Measurements from ENCODE around the gene UGCG. TPM values are rescaled to one million over a fixed set of nuclear protein-coding genes. Genes with fewer than 3 reads are reported as not detected.

The UGCG gene
- total RNA-seq, 1 experiment from 2014 or later = 46.0 TPM

DNA sequence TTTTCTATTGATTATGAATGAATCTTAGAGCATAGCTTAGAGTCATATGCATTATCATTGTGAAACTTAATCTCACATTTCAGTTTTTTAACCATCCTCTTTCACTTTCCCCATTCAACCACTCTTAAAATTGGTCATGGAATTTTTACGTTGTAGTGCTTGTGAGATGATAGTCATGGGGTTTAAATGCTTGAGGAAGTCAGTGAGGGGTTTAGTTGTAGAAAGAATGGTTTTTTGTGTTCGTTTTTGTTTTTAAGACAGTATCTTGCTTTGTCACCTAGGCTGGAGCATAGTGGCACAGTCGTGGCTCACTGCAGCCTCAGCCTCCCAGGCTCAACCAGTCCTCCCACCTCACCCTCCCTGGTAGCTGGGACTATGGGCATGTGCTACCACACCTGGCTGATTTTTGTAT is 19.6 kb downstream of the UGCG start:
- ChIA-PET CTCF (interaction anchor here (0.6 kb wide), 1 partner anchor 1743 kb away, joined by 10 read pairs; no protein-coding TSS in a partner anchor), POLR2A (interaction anchor here (0.6 kb wide), 1 partner anchor 11 kb away, joined by 5 read pairs; no protein-coding TSS in a partner anchor)
- ATAC-seq (no peak), DNase-seq (ENCODE audit: low read depth, low spot score) (no peak)
- Histone ChIP-seq H3K4me3 (ENCODE audit: low read depth in 2 of 2, low read length in 2 of 2) (no peak overlapping the region), H3K9me3 (ENCODE audit: control insufficient read depth, insufficient read depth, low read depth, low read length) (no peaks in the 10 kb centered on the region), H3K4me1 (ENCODE audit: control insufficient read depth, insufficient read depth, low read length) (peaks cover 41% of the 10 kb centered on the region), H3K27ac (ENCODE audit: low read length) (peak overlapping the region; percentile 52; the same call in 1 of the 2 replicates), H3K36me3 (ENCODE audit: control insufficient read depth, insufficient read depth, low read length) (peaks cover 2% of the 10 kb centered on the region; the same call in 1 of the 2 replicates), H3K27me3 (ENCODE audit: control insufficient read depth, insufficient read depth, low read length) (no peaks in the 10 kb centered on the region)
- in situ Hi-C loops (cut with HindIII; ENCODE audit: low pct_unique_long_range_greater_than_20kb, low sequenced_read_pairs) = no loop called here
- TF ChIP-seq, protein P1, sequence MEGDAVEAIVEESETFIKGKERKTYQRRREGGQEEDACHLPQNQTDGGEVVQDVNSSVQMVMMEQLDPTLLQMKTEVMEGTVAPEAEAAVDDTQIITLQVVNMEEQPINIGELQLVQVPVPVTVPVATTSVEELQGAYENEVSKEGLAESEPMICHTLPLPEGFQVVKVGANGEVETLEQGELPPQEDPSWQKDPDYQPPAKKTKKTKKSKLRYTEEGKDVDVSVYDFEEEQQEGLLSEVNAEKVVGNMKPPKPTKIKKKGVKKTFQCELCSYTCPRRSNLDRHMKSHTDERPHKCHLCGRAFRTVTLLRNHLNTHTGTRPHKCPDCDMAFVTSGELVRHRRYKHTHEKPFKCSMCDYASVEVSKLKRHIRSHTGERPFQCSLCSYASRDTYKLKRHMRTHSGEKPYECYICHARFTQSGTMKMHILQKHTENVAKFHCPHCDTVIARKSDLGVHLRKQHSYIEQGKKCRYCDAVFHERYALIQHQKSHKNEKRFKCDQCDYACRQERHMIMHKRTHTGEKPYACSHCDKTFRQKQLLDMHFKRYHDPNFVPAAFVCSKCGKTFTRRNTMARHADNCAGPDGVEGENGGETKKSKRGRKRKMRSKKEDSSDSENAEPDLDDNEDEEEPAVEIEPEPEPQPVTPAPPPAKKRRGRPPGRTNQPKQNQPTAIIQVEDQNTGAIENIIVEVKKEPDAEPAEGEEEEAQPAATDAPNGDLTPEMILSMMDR (IDR thresholded peaks at IDR 0.05) = no peak
- intact Hi-C loops (cut with micrococcal nuclease; ENCODE audit: unreplicated experiment) = no loop called here
- TSS peak; percentile 33 for BruUV-seq (replicated peaks)

DNA sequence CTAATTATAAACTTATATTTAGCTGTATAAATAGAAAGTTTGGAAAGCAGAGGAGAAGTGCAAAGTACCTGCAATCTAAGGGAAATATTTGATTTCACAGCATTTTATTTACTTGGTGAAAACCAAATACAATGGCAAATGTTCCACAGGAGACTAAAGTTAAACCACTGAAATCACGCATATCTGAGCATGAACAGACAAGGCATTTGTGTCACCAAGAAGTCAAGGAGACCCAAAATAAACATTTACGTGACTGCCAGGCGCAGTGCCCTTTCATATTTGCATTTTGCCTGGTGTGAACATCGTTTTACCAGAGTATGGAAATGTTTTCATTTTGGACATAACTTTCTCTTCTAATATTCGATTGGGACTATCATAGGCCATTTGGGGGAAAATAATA is 20.6 kb downstream of the UGCG start:
- H3K36me3 ChIP-seq (ENCODE audit: control insufficient read depth, insufficient read depth, low read length) = peaks cover 2% of the 10 kb centered on the region; the same call in 1 of the 2 replicates
- ATAC-seq (no peak), DNase-seq (ENCODE audit: low read depth, low spot score) (no peak)
- in situ Hi-C loops (cut with HindIII; ENCODE audit: low pct_unique_long_range_greater_than_20kb, low sequenced_read_pairs) (no loop called here), intact Hi-C loops (cut with micrococcal nuclease; ENCODE audit: unreplicated experiment) (no loop called here)
- peaks cover 44% of the 10 kb centered on the region for H3K4me1 ChIP-seq (ENCODE audit: control insufficient read depth, insufficient read depth, low read length)
- POLR2A ChIA-PET = no interaction called here
- CTCF ChIA-PET = no interaction called here
- H3K4me3 ChIP-seq (ENCODE audit: low read depth in 2 of 2, low read length in 2 of 2) = no peak overlapping the region
- H3K9me3 ChIP-seq (ENCODE audit: control insufficient read depth, insufficient read depth, low read depth, low read length) = no peaks in the 10 kb centered on the region
- TF ChIP-seq, protein P1 (IDR thresholded peaks at IDR 0.05) = no peak
- TF ChIP-seq POLR2AphosphoS5 (IDR thresholded peaks at IDR 0.05; ENCODE audit: low read depth, low read length) (no peak), TCF7L2 (IDR thresholded peaks at IDR 0.05; ENCODE audit: low read depth, low read length) (no peak), SIN3A (IDR thresholded peaks at IDR 0.05; ENCODE audit: borderline replicate concordance, insufficient read depth, low read depth, low read length) (no peak)
- TF ChIP-seq, protein P2, sequence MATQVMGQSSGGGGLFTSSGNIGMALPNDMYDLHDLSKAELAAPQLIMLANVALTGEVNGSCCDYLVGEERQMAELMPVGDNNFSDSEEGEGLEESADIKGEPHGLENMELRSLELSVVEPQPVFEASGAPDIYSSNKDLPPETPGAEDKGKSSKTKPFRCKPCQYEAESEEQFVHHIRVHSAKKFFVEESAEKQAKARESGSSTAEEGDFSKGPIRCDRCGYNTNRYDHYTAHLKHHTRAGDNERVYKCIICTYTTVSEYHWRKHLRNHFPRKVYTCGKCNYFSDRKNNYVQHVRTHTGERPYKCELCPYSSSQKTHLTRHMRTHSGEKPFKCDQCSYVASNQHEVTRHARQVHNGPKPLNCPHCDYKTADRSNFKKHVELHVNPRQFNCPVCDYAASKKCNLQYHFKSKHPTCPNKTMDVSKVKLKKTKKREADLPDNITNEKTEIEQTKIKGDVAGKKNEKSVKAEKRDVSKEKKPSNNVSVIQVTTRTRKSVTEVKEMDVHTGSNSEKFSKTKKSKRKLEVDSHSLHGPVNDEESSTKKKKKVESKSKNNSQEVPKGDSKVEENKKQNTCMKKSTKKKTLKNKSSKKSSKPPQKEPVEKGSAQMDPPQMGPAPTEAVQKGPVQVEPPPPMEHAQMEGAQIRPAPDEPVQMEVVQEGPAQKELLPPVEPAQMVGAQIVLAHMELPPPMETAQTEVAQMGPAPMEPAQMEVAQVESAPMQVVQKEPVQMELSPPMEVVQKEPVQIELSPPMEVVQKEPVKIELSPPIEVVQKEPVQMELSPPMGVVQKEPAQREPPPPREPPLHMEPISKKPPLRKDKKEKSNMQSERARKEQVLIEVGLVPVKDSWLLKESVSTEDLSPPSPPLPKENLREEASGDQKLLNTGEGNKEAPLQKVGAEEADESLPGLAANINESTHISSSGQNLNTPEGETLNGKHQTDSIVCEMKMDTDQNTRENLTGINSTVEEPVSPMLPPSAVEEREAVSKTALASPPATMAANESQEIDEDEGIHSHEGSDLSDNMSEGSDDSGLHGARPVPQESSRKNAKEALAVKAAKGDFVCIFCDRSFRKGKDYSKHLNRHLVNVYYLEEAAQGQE (IDR thresholded peaks at IDR 0.05; ENCODE audit: insufficient read depth in 1 of 2, low read depth in 2 of 2, low read length in 1 of 2) = no peak
- no peaks in the 10 kb centered on the region for H3K27me3 ChIP-seq (ENCODE audit: control insufficient read depth, insufficient read depth, low read length)
- BruUV-seq (replicated peaks) = TSS peak; percentile 31
- peak overlapping the region; percentile 69; the same call in 1 of the 2 replicates for H3K27ac ChIP-seq (ENCODE audit: low read length)
